BE2C (cell line): Measurements from ENCODE around the gene TMEM86B.

Experiments used
- DNase-seq: peaks from one replicate; pipeline ENCODE4 v3.0.0-alpha.2; 2020
- H3K27me3 ChIP-seq: fragments of 250-450 bp; sonication (Bioruptor Pico); 2 replicates; pipeline ENCODE4 v1.5.1; 2020; ENCODE audit warnings: mild to moderate bottlenecking
- H3K36me3 ChIP-seq: fragments of 250-450 bp; sonication (Bioruptor Pico); 2 replicates; pipeline ENCODE4 v1.5.1; 2020; ENCODE audit warnings: mild to moderate bottlenecking
- H3K4me1 ChIP-seq: fragments of 250-450 bp; sonication (Bioruptor Pico); 2 replicates; pipeline ENCODE4 v1.5.1; 2020
- H3K4me3 ChIP-seq: 2 replicates; pipeline ENCODE4 v1.5.1; 2011; ENCODE audit warnings: low read depth, low read length
- H3K9me3 ChIP-seq: fragments of 250-450 bp; sonication (Bioruptor Pico); 2 replicates; pipeline ENCODE4 v1.5.1; 2020
- TF ChIP-seq, protein P1 (sequence below): IDR thresholded peaks from 2 replicates; pipeline ENCODE4 v1.5.1; 2012; ENCODE audit warnings: mild to moderate bottlenecking, low read depth, low read length

TMEM86B gene

GRCh38 chr19:55253842-55254624 lies 25.5 kb upstream of the TMEM86B start:
- Histone ChIP-seq H3K9me3 (no peaks in the 10 kb centered on the region), H3K27me3 (no peaks in the 10 kb centered on the region), H3K4me3 (no peak overlapping the region), H3K36me3 (peaks cover 5% of the 10 kb centered on the region), H3K4me1 (peaks cover 5% of the 10 kb centered on the region; the same call in 1 of the 2 replicates)
- no peak for DNase-seq
- TF ChIP-seq, protein P1, sequence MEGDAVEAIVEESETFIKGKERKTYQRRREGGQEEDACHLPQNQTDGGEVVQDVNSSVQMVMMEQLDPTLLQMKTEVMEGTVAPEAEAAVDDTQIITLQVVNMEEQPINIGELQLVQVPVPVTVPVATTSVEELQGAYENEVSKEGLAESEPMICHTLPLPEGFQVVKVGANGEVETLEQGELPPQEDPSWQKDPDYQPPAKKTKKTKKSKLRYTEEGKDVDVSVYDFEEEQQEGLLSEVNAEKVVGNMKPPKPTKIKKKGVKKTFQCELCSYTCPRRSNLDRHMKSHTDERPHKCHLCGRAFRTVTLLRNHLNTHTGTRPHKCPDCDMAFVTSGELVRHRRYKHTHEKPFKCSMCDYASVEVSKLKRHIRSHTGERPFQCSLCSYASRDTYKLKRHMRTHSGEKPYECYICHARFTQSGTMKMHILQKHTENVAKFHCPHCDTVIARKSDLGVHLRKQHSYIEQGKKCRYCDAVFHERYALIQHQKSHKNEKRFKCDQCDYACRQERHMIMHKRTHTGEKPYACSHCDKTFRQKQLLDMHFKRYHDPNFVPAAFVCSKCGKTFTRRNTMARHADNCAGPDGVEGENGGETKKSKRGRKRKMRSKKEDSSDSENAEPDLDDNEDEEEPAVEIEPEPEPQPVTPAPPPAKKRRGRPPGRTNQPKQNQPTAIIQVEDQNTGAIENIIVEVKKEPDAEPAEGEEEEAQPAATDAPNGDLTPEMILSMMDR, result no peak

DNA sequence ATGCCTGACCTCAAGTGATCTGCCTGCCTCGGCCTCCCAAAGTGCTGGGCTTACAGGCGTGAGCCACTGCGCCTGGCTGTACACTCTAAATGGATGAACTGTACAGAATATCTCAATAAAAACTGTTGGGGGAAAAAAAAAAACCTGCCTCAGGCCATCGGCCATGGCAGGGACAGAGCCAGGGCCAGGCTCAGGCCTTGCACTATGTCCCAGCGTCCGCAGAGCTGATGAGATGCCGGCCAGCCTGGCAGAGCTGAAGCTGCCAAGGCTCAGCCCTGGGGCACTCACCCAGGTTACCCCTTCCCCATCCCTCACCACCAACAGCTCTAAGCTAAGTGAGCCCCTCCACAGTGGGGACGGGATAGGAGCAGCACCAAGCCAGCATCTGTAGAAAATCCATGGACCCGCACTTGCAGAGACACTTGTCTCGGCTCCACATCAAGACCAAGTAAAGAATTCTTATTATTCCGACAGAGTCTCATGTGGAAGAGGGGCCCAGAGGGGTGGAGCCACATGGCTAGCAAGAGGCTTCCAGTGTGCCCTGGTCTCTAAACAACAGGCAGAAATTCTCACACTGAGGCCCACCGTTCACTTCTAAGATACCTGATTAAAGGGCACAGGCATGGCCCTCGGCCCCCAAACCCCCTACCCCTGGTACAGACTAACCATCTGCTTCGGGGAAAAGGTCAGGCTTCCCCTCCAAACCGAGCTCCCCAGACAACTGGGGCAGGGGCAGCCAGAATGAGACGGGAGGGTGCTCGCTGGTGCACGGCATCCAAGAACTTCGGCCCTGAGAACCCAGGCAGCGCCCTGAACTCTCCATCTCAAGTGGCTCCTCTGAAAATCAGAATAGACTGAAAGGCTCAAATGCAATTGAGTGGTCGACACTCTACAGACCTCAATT lies 24.4 kb upstream of the TMEM86B start:
- H3K36me3 ChIP-seq, result peaks cover 6% of the 10 kb centered on the region
- no peak for DNase-seq
- H3K4me3 ChIP-seq, result no peak overlapping the region
- H3K4me1 ChIP-seq, result peaks cover 10% of the 10 kb centered on the region; the same call in 1 of the 2 replicates
- TF ChIP-seq, protein P1, result no peak
- H3K27me3 ChIP-seq, result no peaks in the 10 kb centered on the region
- no peaks in the 10 kb centered on the region for H3K9me3 ChIP-seq

DNA sequence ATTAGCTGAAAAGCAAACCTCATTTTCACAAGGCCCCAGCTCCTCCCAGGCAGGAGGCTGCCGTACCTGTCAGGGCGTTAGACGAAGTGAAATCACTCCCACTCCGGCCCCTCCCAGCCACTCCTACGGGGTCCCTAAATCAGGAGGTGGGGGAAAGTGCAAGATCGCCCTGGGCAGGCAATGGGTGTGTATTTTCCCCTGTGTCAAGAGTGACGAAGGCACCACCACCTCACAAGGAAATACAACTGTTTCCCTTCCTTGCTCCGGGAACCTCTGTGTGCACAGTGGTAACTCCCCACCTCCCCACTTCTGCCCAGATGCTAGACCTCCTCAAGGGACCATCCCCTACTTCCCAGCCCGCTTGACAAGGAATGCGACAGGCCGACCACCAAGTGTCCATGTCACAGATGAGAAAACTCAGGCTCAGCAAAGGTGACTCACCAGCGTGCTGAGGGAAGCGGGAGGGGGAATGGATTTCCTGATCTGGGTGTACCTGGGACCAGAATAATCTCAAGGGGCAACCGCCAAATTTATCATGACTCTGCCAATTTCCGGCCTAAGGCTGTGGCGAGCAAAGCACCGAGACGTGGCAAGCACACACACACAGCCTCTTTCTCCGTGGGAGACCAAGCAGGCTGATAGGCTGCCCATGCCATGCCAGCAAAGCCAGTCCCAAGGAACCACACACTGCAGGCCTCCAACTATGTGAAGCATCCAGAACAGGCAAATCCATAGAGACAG lies 22.9 kb upstream of the TMEM86B start:
- no peak overlapping the region for H3K4me3 ChIP-seq
- peaks cover 10% of the 10 kb centered on the region for H3K36me3 ChIP-seq

DNA sequence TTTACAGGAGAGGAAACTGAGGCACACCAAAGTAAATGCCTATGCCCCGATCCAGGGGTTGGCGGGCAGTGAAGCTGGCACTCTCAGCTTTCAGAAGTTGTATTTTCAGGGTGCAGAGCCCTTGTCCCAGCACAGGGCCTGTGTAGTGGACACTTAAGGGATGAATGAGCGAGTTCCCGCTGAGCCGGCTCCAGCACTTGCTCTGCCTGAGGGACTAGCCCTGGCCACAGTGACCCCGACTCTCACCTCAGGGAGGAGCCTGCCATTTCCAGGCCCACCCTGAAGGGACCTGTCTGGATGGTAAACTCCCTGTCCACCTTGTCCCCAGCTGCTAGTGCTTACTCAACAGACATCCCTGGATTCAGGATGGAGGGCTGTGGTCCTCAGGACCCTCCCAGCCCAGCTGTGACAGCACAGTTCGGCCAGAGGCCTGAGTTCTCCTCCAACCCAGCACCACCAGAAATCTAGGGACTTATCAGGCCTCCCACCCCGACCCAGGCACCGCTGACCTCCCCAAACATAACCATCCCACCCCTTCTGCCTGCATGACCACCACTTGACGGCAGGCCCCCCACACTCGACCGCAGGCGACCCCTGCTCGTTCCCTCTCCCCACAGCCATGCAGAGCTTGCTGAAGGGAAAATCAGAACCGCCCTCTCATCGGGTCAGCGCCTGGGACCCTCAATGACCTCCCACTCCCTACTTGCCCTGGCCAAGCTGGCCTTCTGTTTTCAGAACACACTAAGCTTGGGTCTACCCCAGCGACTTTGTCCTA lies 21.9 kb upstream of the TMEM86B start:
- H3K36me3 ChIP-seq, result peaks cover 15% of the 10 kb centered on the region

More for the DNA sequence above, 22.9 kb upstream of the TMEM86B start:
- no peak for DNase-seq
- Histone ChIP-seq H3K9me3 (no peaks in the 10 kb centered on the region), H3K27me3 (no peaks in the 10 kb centered on the region), H3K4me1 (peaks cover 10% of the 10 kb centered on the region; the same call in 1 of the 2 replicates)
- TF ChIP-seq, protein P1, result no peak

DNA sequence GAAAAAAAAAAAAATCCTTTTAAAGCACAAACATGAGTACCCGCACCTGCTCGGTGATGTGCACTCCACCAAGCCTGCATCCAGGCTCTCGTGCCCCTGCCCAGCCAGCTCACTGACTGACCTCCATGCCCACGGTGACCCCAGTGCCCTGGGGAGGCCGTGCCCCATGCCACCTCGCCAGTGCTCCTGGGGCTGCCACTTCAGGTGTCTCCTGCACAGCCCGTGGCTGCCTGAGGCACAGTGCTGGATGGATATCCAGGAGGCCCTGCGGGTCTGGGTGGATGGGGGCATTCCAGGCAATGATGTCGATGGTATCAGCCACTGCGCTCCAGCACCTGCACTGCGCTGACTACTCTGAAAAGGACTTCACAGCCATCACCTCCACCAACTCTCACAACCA lies 21.3 kb upstream of the TMEM86B start:
- Histone ChIP-seq H3K9me3 (no peaks in the 10 kb centered on the region), H3K36me3 (peaks cover 20% of the 10 kb centered on the region), H3K27me3 (no peaks in the 10 kb centered on the region), H3K4me3 (no peak overlapping the region), H3K4me1 (peaks cover 7% of the 10 kb centered on the region; the same call in 1 of the 2 replicates)
- no peak for DNase-seq
- TF ChIP-seq, protein P1, result no peak

More for the DNA sequence above, 21.9 kb upstream of the TMEM86B start:
- no peak for DNase-seq
- TF ChIP-seq, protein P1, result no peak
- H3K4me1 ChIP-seq, result peaks cover 7% of the 10 kb centered on the region; the same call in 1 of the 2 replicates
- no peaks in the 10 kb centered on the region for H3K9me3 ChIP-seq
- no peak overlapping the region for H3K4me3 ChIP-seq
- H3K27me3 ChIP-seq, result no peaks in the 10 kb centered on the region
